ENCODE results near the gene SLC9A9. TPM values are rescaled to one million over a fixed set of nuclear protein-coding genes. Genes with fewer than 3 reads are reported as not detected.

Gene SLC9A9
- total RNA-seq, 4 donors from 2014 or later, result 12.8 to 63.8 (median 33.3) TPM

GRCh38 chr3:143424874-143425273, 423.4 kb downstream of the SLC9A9 start:
- Histone ChIP-seq H3K36me3 (no peaks in the 10 kb centered on the region), H3K4me3 (no peak overlapping the region), H3K9me3 (no peaks in the 10 kb centered on the region), H3K27me3 (no peaks in the 10 kb centered on the region), H3K27ac (no peak overlapping the region), H3K4me1 (no peaks in the 10 kb centered on the region)
- DNase-seq, result no peak
- TF ChIP-seq POLR2A (IDR thresholded peaks at IDR 0.05), result no peak
- no peak for TF ChIP-seq CTCF (IDR thresholded peaks at IDR 0.05)
- intact Hi-C loops (cut with DNase I; ENCODE audit: low total_unique reads), result no loop called here

- no peaks in the 10 kb centered on the region for H3K4me1 ChIP-seq
- no peak for TF ChIP-seq POLR2A (IDR thresholded peaks at IDR 0.05)
- no peak for TF ChIP-seq CTCF (IDR thresholded peaks at IDR 0.05)
- no peak overlapping the region for H3K4me3 ChIP-seq
- intact Hi-C loops (cut with DNase I; ENCODE audit: low total_unique reads), result no loop called here
- H3K36me3 ChIP-seq, result no peaks in the 10 kb centered on the region
- H3K27ac ChIP-seq, result no peak overlapping the region
- no peaks in the 10 kb centered on the region for H3K9me3 ChIP-seq
- no peak for DNase-seq
- no peaks in the 10 kb centered on the region for H3K27me3 ChIP-seq
These were observed 426.7 kb downstream of the SLC9A9 start for GRCh38 chr3:143421556-143421955.

- Histone ChIP-seq H3K9me3 (no peaks in the 10 kb centered on the region), H3K36me3 (no peaks in the 10 kb centered on the region), H3K27me3 (no peaks in the 10 kb centered on the region), H3K4me3 (no peak overlapping the region), H3K4me1 (no peaks in the 10 kb centered on the region), H3K27ac (no peak overlapping the region)
- TF ChIP-seq CTCF (IDR thresholded peaks at IDR 0.05) (no peak), POLR2A (IDR thresholded peaks at IDR 0.05) (no peak)
- no peak for DNase-seq
- intact Hi-C loops (cut with DNase I; ENCODE audit: low total_unique reads), result no loop called here
These were observed 428.7 kb downstream of the SLC9A9 start for GRCh38 chr3:143419611-143420010.

GRCh38 chr3:143418391-143418790, 429.9 kb downstream of the SLC9A9 start:
- no peaks in the 10 kb centered on the region for H3K4me1 ChIP-seq
- no peak for TF ChIP-seq CTCF (IDR thresholded peaks at IDR 0.05)
- no peak for TF ChIP-seq POLR2A (IDR thresholded peaks at IDR 0.05)
- DNase-seq, result no peak
- H3K27ac ChIP-seq, result no peak overlapping the region
- intact Hi-C loops (cut with DNase I; ENCODE audit: low total_unique reads), result no loop called here
- no peaks in the 10 kb centered on the region for H3K9me3 ChIP-seq
- H3K4me3 ChIP-seq, result no peak overlapping the region
- H3K36me3 ChIP-seq, result no peaks in the 10 kb centered on the region
- no peaks in the 10 kb centered on the region for H3K27me3 ChIP-seq

GRCh38 chr3:143416229-143416628, 432.0 kb downstream of the SLC9A9 start:
- TF ChIP-seq POLR2A (IDR thresholded peaks at IDR 0.05), result no peak
- no peak for TF ChIP-seq CTCF (IDR thresholded peaks at IDR 0.05)
- H3K36me3 ChIP-seq, result no peaks in the 10 kb centered on the region
- DNase-seq, result no peak
- intact Hi-C loops (cut with DNase I; ENCODE audit: low total_unique reads), result no loop called here
- H3K4me3 ChIP-seq, result no peak overlapping the region
- H3K27me3 ChIP-seq, result no peaks in the 10 kb centered on the region
- H3K9me3 ChIP-seq, result no peaks in the 10 kb centered on the region
- no peak overlapping the region for H3K27ac ChIP-seq
- H3K4me1 ChIP-seq, result no peaks in the 10 kb centered on the region

All from uterus (tissue), 4 donors.